B cell (primary cell): Measurements from ENCODE around the gene NEURL2.

Experiments used
- CTCF ChIP-seq: fragments of 200-600 bp; IDR thresholded peaks from one replicate; pipeline ENCODE4 v1.8.0; 2022; ENCODE audit warnings: antibody characterized with exemption, mild to moderate bottlenecking
- EZH2 ChIP-seq: IDR thresholded peaks from 2 replicates; pipeline ENCODE4 v1.6.1; 2012; ENCODE audit warnings: borderline replicate concordance, low read depth, mild to moderate bottlenecking, moderate library complexity, low read length; ENCODE audit not compliant: insufficient read depth, poor library complexity, severe bottlenecking

- TF ChIP-seq CTCF, result peak; percentile 46
- no peak for TF ChIP-seq EZH2
Observed at GRCh38 chr20:45890077-45890984, 677 bp downstream of the NEURL2 start.
